Kidney capillary endothelial cell (primary cell): ENCODE measurements around the gene FETUB.

Experiments used
- DNase-seq: peaks from one replicate; pipeline ENCODE4 v3.0.0-alpha.2; 2018; ENCODE audit warnings: low spot score

Gene FETUB, protein sequence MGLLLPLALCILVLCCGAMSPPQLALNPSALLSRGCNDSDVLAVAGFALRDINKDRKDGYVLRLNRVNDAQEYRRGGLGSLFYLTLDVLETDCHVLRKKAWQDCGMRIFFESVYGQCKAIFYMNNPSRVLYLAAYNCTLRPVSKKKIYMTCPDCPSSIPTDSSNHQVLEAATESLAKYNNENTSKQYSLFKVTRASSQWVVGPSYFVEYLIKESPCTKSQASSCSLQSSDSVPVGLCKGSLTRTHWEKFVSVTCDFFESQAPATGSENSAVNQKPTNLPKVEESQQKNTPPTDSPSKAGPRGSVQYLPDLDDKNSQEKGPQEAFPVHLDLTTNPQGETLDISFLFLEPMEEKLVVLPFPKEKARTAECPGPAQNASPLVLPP

DNA sequence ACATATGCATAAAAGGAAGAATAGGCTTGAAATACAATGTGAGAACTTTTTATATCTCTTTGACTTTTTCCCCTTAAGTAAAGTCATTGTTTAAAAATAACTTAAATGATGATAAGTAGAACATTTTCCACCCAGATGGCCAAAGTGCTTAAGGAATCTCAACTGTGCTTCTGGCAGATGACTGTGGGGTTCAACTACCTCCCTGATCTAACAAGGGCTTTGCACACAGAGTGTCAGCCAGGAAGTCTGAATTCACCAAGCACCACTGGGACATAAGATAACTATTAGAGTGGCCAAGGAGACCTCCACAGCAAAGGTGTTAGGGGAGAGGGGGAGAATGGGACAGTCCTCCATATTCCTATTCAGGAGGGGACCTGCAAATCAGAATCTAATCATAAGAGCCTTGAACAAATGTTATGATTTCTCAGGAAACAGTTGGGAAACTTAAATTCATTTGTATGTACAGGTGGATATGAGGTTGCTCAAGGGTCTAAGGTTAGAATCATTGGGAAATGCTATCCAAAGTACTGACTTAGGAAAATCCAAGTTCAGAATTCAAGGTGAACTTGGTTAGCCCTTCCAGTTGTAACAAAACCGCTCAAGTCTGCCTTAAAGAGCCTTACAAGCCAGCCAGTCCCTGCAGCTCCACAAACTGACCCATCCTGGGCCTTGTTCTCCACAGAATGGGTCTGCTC lies at the start of gene FETUB:
TSS of gene FETUB (plus strand) at position 622 of the 695 bp plus-strand sequence. CDS start at position 684, 62 bp downstream.
- no peak for DNase-seq

DNA sequence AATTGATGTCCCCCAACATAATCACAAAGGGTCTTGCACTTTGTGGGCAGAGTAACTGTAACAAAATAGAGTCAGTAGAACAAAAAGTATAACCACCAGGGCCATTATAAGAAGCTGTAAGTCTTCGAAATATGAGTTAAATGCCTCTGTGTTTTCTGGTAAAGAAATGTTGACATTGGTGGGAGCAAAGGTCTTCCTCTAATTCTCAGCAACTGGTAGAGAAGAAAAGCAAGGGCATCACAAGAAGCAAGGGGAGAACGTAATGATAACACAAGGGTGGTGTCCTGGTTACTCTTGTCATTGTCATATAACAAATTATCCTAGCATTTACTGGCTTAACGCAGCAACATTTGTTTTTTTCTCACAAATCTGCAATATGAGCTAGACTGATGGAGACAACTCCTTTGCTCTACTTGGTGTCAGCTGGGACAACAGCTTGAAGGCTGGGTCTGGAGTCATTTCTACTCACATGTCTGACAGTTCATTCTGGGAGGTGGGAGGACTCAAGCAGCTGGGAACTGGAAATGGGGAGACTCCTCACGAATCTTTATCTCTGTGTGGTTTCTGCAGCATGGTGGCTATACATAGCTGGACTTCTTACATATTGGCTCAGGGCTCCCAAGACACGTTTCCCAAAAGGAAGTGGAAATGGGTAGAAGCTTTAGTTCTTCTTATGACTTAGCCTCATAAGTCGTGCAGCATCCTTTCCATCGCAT lies 49.5 kb upstream of the FETUB start:
- no peak for DNase-seq

DNA sequence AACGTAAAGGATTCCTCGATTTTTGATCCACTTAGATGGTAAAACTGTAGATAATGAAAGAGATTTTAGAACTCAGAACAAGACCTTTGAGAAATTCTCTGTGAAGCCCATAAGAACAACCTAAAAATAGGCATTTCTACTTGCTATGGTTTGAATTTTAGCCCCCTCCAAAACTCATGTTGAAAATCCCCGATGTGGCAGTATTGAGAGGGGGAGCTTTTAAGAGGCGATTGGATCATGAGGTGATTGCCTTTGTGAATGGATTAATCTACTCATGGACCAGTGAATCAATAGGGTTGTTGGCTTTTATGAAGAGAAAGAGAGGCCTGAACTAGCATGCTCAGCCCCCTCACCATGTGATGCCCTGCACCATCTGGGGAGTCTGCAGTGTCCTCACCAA lies 47.5 kb upstream of the FETUB start:
- no peak for DNase-seq

DNA sequence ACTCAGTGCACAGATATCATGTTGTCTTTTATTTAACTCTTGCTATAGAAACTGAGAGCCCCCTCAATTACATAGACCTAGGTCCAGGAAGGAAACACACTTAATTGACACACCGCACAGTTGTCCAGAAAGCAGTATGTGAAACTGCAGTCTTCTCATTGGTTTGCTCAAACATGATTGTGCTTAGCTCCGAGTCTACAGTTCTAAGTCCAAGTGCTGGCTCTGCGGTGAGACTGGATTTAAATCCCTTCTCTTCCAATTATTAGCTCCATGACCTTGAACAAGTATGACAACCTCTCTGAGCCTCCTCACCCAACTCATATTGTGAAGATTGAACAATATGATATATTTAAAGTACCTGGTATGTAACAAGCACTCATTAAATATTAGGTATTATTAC lies 46.3 kb upstream of the FETUB start:
- DNase-seq: no peak

DNA sequence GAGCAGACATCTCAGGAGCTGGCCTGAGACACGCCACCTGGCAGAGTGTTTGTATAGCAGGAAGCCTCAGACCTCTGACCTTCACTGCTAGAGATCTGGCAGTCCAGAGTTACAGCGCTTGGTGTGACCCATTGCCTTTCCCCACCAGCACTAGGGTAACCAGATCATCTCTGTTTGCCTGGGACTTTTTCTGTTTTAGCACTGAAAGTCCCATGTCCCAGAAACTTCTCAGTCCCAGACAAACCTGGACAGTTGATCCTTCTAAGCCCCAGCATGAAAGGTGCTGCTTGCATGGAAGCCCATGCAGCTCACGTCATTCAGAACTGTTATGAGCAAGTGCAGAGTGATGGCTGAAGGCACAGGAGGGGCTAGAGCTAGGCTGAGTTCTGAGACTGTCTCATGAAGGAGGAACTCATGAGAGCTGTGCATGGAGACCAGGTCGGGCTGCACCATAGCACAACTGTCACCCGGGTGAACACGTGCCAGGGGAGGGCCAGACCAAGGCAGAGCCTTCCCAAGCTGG lies 45.5 kb upstream of the FETUB start:
- DNase-seq: no peak

DNA sequence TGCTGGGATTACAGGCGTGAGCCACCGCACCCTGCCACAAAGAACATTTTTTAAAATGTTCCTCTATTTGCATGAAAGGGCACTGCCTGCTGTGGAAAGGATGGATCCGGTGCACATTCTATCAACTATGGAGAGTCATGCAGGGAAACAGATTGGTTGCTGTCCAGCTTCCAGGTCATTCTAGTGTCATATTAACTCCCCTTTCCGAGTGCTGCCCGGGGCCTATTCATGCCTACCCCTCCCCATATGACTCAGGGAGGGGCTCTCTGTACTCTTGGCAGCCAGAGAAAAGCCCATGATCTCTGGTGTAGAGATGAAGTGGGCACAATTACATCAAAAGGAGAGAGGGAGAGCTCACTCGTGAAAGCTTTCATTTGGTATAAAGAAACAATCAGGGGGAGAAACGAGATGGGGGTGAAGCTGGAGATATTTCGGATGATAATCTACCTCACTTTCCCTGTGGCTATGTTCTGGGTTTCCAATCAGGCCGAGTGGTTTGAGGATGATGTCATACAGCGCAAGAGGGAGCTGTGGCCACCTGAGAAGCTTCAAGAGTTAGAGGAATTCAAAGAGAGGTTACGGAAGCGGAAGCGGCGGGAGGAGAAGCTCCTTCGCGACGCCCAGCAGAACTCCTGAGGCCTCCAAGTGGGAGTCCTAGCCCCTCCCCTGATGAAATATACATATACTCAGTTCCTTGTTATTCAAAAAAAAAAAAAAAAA lies 43.5 kb upstream of the FETUB start:
- no peak for DNase-seq

DNA sequence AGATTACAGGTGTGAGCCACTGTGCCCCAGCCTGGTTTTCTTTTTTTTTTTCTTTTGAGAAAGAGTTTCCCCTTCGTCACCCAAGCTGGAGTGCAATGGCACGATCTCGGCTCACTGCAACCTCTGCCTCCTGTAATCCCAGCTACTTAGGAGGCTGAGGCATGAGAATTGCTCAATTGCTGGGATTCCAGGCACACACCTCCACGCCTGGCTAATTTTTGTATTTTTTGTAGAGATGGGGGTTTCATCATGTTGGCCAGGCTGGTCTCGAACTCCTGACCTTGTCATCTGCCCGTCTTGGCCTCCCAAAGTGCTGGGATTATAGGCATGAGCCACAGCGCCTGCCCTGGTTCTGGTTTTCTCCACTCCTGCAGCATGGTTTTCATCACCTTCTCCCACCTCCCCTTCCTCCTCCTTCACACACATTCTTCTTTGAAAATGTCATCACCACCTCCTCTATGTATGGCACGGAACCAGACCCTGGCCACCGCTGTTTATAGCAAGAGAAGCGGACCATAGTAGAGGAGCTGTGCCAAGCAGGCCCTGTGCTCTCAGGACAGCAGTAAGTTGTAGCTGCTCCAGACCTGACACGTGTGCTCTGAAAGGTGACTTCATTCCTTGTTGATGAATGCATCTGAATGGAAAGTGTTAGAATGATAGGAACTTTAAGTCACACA lies 42.0 kb upstream of the FETUB start:
- no peak for DNase-seq

DNA sequence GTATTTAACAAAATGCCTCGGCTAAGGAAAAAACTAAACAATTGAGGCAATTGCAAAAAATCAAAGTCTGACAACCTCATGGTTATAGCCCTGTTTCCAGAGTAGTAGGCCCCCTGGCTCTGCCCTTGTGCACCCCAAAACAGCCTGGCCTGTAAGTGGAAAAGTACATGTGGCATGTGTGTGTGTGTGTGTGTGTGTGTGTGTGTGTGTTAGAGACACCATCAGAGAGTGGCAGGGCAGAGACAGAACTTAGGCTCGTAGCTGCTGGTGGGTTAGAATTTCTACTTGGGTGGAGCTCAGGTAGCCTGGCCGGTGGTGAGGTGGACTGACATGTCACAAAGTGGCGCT lies 41.4 kb upstream of the FETUB start:
- no peak for DNase-seq

DNA sequence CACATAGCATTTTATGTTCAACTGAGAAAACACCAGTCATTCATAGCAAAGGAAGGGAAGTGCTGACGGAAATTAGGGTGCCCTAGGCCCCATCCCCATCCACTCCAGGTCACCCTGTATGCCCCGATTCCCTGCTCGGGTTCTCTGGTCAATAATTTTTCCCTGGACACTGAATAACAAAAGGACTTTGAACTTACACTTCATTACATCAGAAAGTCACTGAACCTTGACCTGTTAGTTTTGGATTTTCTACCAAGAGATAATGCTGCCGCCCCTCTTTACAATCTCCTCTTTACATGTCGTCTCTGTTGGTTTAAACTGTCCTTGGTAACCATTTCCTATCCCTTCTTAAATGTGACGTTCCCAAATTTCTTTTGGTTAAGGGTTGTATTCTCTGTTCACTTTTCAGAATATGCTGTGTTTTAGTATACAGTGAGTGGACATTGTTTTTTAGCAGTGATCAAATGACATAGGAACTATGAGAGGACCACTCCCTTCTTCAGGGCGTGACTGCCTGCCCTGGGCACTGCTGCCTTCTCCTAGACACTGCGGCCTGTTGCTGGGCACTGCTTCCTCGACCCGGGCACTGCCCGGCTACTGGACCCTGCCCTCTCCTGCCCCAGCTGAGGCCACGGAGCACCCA lies 40.9 kb upstream of the FETUB start:
- DNase-seq: no peak

DNA sequence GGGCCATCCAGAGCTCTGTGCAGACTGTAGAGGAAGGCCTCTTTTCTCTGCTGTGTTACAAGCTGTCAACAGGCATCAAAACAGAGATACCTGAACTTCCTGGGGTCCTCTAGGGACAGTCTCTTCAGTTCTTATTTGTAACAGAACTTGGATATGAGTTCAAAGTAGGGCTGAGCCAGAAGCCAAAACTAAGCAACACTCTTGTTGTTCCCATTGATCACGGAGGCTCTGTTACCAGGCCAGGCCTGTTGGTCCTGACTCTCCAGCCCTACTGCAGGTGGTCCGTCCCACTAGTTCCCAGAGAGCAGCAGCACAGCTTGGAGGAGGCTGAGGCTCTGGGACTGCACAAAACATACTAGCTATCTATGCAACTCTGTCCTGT lies 40.4 kb upstream of the FETUB start:
- DNase-seq: no peak

DNA sequence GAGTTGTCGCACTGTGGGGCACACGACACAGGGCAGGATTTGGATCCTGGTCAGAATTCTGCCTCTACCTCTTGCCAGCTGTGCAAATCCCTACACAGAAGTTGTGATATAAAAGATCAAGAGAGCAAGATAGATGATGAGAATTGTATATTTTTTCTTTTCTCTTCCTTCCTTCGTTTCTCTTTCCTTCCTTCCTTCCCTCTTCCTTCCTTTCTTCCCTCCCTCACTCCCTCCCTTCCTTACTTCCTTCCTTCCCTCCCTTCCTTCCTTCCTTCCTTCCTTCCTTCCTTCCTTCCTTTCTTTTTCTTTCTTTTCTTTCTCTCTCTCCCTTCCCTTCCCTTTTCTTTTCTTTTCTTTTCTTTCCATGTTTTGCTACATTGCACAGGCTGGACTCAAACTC lies 39.3 kb upstream of the FETUB start:
- no peak for DNase-seq

DNA sequence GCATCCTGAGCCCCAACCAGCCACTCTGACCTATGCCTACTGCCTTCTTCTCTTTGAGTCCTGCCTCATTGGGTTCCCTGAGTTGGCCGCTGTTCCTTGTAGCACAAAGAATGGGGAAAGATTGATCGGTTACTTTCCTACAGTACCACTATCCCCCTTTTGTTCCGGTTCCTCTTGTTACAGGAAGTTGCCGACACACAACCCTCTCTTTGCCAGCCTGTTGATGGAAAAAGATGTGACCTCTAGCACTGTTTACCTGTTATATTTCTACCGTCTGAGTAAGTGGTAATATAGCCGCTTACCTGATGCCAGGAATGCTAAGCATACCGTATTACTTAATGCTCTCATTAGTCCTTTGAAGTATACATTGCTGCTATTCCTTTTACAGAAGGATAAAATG lies 37.0 kb upstream of the FETUB start:
- no peak for DNase-seq

DNA sequence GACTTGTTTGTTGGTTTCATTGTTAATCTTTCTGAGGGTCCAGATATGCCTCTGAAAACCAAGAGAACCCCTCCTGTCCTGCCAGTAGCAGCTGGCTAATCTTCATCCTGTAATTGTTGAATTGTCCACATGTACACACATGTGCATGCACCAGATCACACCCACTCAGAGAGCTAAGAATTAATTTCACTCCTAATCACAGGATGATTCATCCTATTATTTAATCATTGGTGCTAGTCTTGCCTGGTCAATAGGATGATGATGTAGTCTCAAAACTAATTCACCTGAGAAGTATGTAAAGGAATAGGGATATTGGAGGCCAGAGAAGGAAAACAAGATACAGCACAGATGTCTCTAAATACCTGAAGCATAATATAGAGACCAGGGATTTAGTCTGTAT lies 35.1 kb upstream of the FETUB start:
- no peak for DNase-seq

DNA sequence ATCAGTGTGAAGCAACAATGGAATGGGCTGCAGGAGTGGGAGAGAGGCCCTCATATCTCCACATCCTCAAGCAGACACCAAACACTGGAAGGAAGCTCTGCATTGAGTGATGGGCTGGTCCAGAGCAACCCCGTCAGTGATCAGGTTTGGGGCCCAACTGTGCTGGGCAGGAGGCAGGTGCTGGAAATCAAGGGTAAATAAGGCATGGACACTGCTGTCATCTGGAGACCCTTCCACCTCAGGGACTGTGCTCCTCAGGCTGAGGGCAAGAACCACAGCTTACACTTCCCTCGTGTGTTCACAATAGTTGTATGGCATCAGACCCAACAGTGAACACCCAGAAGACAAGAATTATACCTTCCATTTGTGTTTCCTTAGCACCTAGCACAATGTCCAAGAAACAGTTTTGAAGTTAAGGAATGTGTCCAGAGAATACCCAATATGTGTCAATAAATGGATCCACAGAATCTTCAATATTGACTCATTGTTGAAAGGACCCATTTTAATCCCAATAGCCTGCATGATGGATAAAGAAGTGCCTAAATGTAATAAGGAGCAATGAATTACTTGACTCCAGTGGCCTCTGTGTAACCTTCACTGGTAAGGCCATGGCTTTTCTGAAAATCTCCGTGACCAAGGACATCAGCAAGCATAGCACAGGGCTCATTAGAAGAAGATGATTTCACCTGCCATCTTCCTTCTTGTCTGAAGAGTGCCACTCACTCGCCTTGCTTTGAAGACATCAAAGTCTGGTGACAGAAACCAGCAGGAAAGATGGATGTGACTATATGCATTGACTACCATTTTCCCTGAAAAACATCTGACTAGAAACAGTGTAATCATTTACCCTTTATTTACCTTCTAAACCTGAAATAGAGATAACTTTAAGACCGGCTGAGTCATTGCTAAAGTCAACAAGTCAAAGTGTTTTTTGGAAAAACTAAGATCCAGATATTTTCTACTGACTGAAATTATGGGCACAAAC lies 34.3 kb upstream of the FETUB start:
- no peak for DNase-seq

DNA sequence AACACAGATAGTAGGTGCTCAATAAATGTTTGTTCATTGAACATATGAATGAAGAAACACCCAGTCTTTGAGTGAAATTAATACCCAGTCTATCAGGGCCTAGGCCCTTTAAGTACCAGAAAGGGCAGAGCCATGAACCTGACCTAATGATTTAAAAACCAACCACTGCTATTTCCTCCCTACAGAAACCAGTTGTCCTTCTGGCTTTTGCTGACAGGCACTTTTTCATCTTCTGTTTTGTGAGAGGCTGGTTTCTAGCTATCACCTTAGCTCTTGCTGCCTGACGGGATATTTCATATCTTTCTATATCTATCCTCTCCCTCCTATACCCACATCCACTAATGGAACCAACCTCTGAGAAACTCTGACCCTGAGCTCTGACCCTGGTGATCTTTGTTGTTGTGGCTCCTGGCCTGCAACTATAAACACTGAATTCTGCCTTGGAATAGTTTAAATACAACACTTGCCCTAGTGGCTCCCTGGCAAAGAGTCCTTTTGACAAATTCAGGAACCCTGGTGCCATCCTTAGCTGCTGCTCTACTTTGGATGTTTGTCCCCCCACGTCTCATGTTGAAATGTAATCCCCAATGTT lies 31.5 kb upstream of the FETUB start:
- no peak for DNase-seq

DNA sequence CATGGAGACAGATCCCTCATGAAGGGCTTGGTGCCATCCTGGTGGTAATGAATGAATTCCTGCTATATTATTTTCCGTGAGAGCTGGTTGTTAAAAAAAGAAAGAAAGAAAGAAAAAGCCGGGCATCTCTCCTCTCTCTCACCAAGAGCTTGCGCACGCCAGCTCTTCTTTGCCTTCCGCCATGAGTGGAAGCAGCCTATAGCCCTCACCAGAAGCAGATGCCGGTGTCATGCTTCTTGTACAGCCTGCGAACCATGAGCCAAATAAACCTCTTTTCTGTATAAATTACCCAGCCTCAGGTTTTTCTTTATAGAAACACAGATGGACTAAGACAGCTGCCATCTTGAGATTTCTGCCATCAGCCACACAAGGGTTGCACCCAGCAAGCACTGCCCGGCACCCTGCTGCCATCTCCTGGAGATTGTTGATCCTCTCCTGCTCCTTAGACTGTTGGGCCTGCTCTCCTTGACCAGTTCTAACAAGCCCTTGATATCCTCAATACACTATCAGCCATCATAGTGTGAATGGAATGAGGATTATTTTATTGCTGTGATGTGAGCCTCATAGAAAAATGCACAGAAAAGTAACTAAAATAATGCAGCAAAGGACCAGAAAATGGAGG lies 30.8 kb upstream of the FETUB start:
- DNase-seq: no peak

DNA sequence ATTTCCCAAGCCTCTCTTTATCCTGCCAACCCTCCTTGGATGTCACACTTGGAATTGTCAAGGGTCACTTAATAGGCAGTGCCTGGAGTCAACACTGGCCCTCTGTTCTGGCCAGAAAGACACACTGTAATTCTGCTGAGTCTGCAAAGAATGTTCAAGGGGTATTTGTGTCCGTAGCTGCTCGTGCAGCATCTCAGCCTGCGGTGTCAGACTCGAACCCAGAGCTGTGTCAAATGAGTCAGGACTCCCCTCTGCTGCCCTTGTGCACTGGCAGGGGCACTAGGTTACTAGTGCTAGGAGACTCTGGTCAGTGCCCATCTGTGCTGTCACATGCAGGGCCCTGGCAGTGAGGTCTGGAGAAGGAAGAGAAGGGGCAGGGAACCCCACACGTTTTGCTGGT lies 28.1 kb upstream of the FETUB start:
- no peak for DNase-seq

DNA sequence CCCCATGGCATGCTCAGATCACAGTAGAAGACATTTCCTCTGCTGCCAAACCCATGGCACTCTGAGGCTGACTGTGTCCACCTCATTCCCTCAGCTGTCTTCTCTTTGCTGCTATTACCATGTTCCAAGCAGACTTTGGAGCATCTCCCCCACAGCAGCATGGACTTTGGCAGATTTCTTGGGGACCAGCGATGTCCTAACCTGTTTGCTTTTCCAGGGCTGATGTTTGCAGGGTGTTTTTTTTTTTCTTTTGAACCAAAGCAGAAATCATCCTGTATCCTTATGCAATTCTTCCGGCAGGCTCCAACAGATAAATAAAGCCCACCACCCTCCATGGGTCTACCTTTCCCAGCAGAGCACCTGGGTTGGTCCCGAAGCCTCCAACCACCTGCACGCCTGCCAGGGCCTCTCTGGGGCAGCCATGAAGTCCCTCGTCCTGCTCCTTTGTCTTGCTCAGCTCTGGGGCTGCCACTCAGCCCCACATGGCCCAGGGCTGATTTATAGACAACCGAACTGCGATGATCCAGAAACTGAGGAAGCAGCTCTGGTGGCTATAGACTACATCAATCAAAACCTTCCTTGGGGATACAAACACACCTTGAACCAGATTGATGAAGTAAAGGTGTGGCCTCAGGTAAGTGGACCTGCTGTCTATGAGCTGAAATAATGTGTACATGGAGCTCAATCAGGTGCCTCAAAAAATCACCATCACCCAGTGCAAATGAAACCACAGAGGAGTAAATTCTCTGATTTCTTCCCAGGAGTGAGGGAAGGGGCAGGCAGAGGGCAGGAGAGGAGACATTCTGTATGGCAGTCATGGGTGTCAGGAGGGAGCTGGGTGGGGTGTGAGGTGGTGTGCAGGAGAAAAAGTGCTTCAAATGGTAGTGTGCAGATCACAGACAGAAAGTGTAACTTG lies 27.2 kb upstream of the FETUB start, which contains the start of gene AHSG:
TSS of gene AHSG (plus strand) at position 340 of the 916 bp plus-strand sequence. CDS start at position 422, 82 bp downstream.
- no peak for DNase-seq
